GM18870 (cell line): Measurements from ENCODE around the gene RBBP8NL.

Experiments used
- ATAC-seq: cut with Tn5 transposase; IDR thresholded peaks from one replicate; pipeline ENCODE4 v1.9.1; 2021; ENCODE audit warnings: moderate library complexity; ENCODE audit not compliant: unreplicated experiment

RBBP8NL gene

DNA sequence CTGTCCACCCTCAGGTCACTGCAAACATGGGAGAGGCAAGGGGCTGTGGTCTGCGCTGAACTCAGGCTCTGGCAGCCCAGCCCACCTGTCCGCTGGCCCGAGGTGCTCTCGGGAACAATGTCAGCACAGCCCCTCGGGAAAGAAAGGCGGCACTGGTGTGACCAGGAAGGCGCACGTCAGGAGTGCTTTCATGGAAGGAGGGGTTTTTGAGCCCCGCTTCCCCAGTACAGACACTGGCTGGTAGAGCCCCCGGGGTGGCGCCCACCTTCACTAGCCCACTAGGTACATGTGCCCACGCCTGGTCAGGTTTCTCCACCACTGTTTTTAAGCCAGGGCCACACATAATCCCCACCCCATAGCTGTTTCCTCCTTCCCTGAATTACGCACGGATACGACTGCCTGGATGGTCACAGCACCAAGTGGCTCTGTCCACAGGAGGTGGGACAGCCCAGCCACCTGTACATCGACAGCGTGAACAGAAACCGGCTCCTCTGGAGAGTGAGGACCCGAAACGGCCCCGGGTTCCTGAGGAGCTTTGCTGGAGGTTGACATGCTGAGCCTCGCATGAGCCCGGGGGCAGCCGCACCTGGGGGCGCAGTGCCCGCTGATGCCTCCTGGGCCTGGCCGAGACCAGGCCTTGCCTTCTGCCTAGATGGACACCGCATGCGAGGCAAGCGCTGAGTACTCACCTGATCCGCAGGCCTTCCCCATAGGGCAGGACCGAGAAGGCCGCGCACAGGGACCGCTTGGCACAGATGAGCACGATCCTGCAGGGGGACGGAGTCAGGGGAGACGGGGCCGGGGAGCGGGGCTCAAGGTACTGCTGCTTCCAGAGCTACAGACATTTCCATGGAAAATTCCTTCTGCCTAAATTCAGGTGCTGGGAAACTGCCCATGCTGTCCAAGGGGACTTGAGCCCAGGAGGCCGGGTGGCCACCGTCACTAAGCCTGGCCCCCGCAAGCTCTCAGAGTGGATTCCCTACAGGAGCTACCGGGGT, 32.8 kb downstream of the RBBP8NL start:
- no peak for ATAC-seq

DNA sequence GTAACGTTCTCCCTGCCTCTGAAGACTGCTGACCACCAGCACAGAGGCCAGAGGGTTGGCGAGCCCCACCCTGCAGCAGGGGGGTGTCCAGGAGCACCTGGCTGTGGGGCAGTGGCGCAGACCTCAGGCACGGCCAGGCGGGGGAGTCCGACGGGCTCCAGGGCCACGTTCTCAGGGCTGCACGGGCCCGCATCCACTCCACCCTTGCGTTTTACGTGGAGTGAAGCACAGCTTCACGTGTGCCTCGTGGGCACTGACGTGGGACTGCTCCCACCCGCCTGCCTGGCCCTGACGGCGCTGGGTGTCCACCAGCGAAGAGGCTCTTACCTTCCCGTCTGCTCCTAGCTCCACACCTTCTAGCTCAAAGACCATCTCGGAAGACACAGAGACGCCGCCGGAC, 33.5 kb downstream of the RBBP8NL start:
- no peak for ATAC-seq

DNA sequence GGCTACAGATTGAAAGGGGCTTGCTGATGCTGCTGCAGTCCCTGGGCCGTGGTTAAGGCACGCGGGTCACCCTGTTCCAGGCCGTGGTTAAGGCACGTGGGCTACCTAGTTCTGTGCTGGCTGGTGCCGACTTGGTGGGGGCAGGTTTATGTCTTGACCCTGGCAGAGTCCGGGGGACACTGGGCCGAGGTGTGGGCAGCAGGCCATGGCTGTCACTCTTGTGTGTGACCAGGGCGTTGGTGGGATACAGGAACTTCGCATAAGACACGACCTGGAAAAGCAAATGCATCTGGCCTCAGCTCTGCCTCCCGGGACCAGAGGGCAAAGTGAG, 34.0 kb downstream of the RBBP8NL start:
- no peak for ATAC-seq

DNA sequence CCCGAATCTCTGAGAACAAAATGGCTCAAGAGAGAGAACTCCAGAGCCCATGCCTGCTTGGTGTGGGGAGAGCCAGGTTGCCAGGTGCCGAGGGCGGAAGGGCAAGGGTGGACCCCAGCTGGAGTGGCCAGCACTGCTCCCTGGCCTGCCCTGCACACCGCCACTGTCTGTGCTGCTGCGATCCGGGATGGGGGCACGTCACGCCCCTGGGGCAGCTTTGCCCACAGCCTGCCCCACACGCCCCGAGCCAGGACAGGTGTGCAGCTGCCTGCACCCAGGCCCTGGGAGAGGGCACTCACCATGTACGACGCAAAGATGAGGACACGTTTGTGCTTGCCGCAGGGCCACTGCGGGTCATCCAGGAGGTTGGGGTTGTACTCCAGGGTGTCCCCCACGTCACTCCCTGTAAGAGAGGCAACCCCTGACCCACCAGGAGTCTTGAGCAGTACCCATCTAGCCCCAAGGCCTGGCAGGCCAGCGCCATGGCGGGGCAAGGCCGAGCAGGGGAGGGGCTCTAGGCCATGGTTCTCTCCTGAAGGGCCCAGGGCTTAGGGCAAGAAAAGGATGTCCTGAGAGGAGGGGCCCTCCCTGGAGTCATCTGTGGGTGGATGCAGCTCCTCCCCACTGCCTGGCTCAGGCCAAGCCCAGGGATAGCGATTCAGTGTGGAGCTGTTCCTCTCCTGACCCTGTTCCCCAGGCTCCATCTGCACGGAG, 34.6 kb downstream of the RBBP8NL start:
- ATAC-seq: no peak

DNA sequence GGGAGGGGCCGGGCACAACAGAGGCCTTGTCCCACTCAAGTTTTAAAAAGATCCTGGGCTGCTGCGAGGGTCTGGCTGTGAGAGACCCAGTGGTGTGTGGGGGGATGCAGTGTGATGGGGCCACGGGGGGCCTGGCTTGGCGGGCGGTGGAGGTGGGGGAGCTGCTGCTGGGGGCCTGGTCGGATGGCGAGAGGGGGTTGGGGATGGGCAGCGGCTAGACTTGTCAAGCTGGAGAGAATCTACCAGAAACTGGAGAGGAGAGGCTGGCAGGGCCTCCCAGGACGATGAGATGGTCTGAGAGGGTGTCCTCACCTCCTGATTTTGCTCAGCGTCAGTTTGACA, 35.3 kb downstream of the RBBP8NL start:
- no peak for ATAC-seq

DNA sequence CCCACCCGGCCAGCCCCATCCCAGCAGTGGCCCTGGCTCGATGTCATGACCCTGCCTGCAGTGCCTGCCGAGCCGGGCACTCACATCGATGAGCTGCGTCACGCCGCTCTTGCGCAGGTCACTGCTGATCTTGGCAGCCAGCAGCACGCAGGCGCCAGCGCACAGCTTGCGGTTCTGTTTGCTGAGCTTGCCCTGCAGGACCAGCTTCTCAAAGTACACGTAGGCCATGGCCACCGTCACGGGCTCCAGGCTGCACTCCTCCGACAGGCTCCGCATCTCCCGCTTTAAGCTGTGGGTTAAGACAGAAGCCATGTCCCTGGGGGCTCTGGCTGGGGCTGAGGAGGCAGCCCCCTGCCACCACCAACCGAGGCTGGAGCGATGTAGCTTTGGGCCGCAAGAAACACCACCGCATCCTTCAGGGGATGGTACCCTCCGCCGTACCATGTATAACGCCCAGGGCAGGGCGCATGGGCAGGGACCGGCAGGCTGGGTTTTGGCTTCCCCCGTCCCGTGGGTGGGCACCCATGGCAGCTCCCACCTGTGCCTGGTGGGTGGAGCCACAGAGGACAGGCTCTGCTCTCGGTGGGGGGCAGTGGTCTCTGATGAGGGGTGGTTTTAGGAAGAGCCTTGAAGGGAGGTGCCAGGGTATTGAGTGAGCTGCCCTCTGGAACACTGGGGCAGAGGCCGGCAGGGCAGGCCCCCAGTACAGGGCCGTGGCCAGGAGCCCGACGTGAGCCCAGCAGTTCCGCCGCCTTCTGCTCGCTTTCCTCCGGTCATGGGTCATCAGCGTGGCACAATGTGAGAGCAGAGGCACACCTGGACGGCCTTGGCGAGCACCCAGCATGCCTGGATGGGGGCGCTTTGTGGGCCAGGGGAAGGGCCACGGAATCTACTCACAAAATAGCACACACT, 35.9 kb downstream of the RBBP8NL start:
- ATAC-seq: no peak

DNA sequence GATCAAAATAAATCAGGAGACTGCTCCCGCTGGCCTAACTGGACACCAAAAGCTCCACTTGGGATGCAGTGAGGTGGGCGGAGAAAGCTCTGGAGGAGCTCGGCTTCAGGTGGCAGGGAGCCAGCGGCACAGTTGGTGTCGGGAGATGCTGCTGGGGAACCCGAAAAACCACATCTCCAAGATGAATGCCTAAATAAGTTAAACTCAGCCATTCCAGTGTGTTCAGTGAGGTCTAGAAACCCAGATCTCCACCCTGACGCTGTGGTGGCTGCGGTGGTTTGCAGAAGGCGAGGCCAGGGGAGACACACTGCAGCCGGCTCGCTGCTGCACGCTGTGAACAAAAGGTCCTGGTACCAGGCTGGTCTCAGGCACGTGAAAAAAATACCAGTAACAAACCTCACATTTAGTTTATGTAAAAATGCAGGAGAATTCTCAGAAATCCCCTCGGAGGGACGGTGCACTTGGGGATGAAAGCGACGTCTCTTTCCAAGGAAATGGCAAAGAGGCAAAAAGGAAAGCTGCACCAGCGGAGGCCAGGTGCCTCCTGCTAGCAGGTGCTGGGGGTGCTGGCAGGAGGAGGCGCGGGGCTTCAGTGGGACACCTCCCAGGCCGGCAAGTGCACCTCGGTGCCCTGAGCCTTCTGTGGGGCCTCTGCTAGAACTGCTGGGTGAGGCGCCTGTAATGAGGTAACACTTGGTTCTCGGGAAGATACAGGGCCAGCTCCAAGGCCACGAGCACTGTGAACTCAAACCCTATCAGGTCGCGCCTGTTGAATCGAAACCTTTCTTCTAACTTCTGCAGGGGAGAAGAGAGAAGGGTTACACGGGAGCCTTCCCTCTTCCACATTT, 36.8 kb downstream of the RBBP8NL start:
- ATAC-seq: no peak

DNA sequence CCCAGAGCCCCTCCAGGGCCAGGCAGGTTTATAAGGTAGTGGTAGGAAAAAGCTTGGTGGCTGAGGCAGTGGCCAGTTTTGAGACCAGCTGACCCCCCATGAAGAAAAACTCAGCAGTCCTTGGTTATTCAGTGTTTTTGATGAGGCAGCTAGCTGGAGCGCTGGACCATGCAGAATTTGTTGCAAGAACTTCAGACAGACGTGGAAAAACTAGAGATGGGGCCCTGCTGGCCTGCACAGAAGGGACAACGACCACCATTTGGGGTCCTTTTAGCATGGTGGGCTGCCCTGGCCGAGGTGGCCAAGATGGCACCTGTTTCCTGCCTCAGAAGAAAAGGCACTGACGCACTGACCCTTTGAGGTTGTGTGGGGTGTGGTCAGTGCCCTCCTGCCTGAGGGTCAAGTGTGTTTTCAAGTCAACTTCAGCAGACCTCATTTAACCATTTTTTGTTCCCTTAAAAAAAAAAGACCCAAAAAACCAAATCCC, 37.7 kb downstream of the RBBP8NL start:
- no peak for ATAC-seq

DNA sequence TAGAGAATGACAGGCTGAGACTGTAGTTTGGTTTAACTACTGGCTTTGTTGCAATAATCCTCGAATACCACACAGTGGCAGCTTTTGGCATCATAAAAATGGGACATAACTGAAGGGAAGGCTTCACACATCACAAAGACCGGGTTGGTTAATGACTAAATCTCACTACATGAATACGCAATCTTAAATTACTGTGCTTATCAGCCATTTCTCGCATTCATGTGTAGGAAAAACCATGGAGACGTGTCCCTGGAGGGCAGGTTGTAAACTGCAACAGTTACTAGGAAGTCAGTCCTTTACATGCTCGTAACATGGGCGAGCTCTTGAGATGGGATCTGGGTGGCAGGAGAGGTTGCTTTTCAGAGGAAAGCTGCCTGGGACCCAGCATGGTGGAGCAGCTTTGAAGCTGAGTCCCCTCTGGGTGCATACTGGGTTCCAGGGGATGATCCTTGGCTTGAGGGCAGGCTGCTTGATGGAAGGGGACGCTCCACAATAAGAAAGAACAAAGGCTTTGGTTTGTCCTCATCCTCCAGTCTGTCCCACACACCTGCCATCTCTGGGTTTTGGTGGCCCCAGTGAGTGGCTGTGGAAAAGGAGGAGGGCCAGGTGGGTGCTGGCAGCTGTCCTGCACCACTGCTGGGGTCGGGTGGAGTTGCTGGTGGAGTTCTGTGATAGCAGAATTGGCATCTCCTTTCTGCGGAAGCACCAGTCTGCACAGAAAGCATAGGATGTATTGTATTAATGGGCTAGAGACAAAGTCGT, 38.3 kb downstream of the RBBP8NL start:
- ATAC-seq: no peak

DNA sequence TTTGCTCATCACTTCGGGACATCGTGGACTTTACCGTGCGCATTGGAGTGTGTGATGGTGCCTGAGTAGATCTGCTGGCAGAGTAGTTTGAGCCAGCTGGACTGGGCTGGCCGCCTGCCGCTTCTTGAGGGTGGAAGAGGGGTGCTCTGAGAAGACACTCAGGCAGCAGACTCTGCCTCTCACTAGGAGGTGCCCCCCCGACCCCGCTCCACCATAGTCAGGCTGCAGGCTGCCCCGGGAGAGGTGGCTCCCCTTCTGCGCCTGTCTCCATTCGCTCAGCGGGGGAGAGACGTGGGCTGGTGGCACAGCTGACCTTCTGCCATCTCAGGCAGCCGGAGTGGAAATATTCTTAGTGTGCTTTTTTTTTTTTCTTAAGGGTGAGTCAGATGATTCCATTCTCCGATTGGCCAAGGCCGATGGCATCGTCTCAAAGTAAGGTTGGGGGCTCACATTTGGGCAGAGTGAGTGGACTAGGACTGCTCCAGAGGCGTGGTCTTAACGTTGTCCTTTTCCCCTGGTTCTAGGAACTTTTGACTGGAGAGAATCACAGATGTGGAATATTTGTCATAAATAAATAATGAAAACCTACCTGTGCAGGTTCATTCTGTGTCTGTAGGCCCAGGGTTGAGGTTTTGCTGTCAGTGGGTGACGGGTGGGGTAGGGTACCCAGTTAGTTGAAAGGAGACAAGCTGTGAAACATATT, 39.3 kb downstream of the RBBP8NL start:
- no peak for ATAC-seq

DNA sequence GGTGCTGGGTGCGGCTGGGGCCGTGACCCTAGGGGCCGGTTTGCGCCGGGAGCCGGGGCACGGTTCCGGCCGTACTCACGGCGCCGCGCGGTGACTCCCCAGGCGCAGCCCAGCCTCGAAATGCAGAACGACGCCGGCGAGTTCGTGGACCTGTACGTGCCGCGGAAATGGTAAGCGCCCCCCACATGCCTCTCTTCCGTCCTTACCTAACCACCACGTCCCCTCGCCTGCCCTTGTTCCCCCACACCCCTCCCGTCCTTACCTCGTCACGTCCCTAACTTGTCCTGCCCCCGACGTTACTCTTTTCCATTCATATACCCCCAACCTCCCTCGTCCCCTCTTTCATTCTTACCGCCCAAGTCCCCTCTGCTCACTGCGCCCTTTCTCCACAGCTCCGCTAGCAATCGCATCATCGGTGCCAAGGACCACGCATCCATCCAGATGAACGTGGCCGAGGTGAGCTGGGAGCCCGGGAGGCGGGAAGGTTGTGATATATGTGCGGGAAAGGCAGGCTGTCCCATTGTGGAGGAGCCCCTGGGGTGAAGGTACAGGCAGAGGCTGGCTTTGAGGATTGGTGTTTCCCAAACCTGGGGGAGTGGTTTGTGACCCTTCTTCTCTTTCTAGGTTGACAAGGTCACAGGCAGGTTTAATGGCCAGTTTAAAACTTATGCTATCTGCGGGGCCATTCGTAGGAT, 40.0 kb downstream of the RBBP8NL start:
- no peak for ATAC-seq

DNA sequence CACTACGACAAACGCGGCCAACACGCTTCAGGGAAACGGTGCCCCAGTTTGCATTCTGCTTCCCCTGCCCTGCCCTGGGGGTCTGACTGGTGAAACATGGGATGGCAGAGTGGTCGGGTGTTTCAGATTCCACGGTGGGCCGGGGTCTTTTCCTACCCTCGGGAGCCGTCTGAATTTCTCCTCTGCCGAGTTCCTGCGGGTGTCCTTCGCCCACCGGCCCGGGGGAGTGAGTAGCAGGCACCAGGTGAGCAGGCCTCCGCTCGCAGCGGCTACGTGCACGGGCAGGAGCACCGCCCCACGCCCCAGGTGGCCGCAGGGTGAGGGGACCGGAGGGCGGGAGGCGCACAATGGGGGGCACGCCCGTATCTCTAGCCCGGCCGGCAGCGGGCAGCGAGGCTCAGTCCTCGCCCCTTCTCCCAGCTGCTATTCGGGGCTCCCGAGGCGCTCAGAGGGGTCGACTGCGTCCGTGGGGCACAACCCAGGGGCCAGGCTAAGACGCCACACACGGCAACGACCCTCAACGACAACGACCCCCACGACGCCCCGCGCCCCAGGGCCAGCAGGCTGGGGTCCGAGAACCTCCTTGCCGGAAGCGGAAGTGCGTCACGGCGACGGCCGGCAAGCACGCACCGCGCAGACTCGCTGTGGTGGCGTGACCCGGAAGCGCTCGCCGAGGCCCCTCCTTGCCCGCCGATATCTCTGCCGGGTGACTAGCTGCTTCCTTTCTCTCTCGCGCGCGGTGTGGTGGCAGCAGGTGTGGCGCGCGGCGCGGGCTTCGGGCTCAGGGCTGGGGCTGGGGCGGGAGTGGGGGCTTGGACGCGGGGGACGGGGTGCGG, 40.7 kb downstream of the RBBP8NL start, which contains the start of gene RPS21:
TSS of gene RPS21 (plus strand) at position 721 of the 836 bp plus-strand sequence. CDS start 236 bp downstream, outside the sequence.
- ATAC-seq: peak; percentile 70

DNA sequence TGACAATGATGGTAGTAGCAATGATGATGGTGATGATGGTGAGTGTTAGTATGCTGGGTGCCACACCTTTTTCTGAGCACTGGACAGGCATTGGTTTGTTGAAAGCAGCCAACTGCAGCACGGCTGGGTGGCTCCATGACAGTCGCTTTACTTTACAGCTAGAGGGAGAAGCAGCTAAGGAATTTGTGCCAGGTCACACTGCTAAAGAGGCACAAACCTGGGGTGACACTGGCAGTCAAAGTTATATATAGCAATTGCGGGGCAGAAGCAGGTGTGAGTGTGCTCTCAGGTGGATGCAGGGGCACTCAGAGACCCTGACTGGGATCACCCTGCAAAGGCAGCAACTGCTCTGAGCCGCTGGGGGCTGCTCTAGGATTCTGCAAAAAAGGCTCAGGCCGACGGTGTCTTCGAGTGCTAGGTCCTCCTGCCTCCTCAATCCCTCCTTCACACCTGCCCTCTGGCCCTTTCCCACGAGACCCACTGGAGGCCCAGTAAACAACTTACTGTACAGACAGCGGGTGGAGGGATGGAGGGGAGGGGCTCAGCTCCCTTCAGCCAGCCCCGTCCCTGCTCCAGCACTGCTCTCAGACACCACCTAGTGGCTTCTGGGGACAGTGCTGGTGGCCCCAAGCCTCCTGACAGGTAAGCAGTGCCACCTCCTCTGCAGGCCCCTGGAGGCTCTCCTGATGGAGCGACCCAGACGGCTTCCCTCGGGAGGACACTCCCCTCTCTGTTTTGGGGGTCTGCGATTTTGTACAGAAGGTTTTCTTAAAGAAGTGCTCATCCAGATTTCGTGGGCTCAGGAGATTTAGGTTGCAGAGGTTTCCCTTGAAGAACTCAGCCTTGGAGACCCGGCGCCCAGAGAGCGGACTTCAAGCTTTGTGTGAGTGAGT, 44.8 kb downstream of the RBBP8NL start:
- no peak for ATAC-seq

DNA sequence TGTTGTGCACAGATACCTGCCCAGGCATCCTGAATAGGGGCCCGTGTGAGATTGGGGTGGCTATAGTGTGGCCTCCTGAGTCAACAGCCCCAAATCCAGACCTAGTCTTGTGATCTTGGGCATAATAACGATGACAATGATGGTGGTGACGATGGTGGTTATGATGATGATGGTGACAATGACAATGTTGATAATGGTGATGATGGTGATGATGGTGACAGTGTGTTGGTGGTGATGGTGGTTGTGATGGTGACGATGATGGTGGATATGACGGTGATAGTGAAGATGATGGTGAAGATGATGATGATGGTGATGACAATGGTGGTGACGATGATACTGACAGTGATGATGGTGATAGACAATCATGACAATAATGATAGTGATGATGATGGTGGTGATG, 45.5 kb downstream of the RBBP8NL start:
- ATAC-seq: no peak

DNA sequence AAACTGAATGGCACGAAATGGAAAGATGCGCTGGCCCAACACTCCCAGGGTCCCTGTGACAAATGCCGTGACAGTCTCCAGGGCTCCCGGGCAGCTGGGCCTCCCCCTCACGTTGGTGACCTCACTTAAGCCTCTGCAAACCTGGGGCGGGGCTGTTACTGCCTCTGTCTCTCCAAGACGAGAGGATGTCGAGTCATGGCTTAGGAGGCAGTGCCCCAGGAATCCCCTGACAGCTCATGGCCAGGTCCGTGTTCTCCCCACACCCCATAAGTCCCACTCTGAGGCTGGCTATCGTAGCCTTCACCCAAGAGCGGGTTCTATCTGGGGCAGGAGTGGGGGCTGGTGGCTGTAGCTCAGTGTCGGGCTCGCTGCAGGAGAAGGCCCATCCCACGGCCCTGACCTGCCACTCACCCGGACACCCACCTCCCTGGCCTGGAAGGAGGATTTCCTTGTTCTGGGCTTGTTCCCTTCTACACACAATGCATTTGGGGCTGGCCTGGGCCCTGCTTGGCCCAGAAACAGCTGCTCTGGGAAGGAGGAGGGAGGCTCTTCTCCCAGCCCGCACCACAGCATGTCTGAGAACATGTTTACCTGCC, 46.0 kb downstream of the RBBP8NL start:
- no peak for ATAC-seq

DNA sequence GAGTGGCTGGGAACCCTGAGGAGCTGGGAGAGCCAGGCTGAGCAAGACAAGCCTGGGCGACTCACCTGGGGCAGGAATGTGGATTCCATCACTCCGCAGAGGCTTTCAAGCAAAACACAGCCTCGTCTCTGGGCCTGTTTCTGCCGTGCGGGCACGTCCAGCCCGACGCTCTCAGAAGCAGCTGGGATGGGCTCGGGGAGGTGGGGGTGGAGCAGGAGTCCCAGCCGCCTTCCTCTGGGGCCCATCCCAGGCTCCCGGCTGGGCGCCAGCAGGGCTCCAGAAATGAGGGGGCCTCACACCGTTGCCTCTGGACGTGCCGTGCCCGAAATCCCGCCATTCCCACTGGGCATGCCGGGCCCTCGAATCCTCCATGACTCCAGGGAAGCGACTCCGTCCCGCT, 49.1 kb downstream of the RBBP8NL start:
- no peak for ATAC-seq
